Thoracic aorta (tissue), 2 donors: ENCODE measurements around the gene EPB41L5. TPM values are rescaled to one million over a fixed set of nuclear protein-coding genes. Genes with fewer than 3 reads are reported as not detected.

Experiments used
- ATAC-seq: fragments of 150-250 bp; one replicate; pipeline ENCODE4 v1.8.0; 2017; ENCODE audit warnings: low read depth; ENCODE audit not compliant: insufficient number of reproducible peaks, low FRiP score
- DNase-seq: peaks from one replicate; pipeline ENCODE4 v3.0.0-alpha.2; 2020; ENCODE audit warnings: low spot score
- H3K27ac ChIP-seq, 2 donors: fragments of 200-600 bp; sonication (generic); 1 replicate in 1 of 2; 2 replicates in 1 of 2; pipeline ENCODE4 v1.5.1; 2016; ENCODE audit warnings: mild to moderate bottlenecking in 2 of 2, moderate library complexity in 2 of 2
- H3K27me3 ChIP-seq: fragments of 200-600 bp; sonication (generic); replicated peaks from 2 replicates; pipeline ENCODE4 v1.6.0; 2016; ENCODE audit warnings: mild to moderate bottlenecking; ENCODE audit not compliant: insufficient read depth
- H3K36me3 ChIP-seq: fragments of 200-600 bp; sonication (generic); one replicate; pipeline ENCODE4 v1.5.1; 2016
- H3K4me1 ChIP-seq, 2 donors: fragments of 200-600 bp; sonication (generic); 1 replicate in 1 of 2; 2 replicates in 1 of 2; pipeline versions ENCODE4 v1.5.1 to v1.6.0; 2016; ENCODE audit warnings: low read depth in 2 of 2, mild to moderate bottlenecking in 1 of 2; ENCODE audit not compliant: control insufficient read depth in 1 of 2
- H3K4me3 ChIP-seq: fragments of 200-600 bp; sonication (generic); 2 replicates; pipeline ENCODE4 v1.5.1; 2016; ENCODE audit warnings: mild to moderate bottlenecking
- H3K9me3 ChIP-seq: fragments of 200-600 bp; sonication (generic); 2 replicates; pipeline ENCODE4 v1.5.1; 2016
- total RNA-seq, 2 donors: library from RNA; depleted of rRNA; stranded (reverse); fragments of >200 nt; gene quantifications; one replicate each; pipeline versions ENCODE4 v1.1.0 to v1.2.3, GENCODE V29; 2016
- TF ChIP-seq, protein P1 (sequence below): fragments of 200-600 bp; sonication (generic); IDR thresholded peaks from one replicate; pipeline ENCODE4 v1.5.1; 2019; ENCODE audit warnings: antibody characterized with exemption

EPB41L5 gene
- total RNA-seq, 2 donors from 2014 or later: 15.4 to 18.5 TPM

DNA sequence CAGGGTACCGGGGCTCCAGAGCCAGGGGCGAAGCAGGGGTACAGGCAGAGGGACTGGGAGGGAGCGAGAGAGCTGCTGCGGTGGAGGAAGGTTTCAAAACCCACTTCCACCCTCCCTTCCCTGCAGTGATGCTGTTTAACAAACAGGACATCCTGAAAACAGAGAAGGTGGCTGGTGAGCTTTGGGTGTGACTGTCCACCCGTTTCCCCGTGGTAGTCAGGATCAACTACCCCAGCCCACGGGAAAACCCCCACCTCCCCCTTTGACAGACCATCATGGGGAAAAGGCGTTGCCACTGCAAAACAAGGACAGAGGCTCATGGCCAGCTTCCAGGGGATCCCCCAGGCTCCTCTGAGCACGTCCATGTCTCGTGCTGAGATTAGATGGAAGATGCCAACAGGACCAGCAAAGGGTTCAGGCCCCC, 197.4 kb downstream of the EPB41L5 start:
- Histone ChIP-seq H3K36me3 (no peaks in the 10 kb centered on the region), H3K4me3 (no peak overlapping the region), H3K27me3 (no peaks in the 10 kb centered on the region), H3K9me3 (no peaks in the 10 kb centered on the region), H3K27ac (no peak overlapping the region), H3K4me1 (no peaks in the 10 kb centered on the region)
- ATAC-seq (no peak), DNase-seq (no peak)
- TF ChIP-seq, protein P1, sequence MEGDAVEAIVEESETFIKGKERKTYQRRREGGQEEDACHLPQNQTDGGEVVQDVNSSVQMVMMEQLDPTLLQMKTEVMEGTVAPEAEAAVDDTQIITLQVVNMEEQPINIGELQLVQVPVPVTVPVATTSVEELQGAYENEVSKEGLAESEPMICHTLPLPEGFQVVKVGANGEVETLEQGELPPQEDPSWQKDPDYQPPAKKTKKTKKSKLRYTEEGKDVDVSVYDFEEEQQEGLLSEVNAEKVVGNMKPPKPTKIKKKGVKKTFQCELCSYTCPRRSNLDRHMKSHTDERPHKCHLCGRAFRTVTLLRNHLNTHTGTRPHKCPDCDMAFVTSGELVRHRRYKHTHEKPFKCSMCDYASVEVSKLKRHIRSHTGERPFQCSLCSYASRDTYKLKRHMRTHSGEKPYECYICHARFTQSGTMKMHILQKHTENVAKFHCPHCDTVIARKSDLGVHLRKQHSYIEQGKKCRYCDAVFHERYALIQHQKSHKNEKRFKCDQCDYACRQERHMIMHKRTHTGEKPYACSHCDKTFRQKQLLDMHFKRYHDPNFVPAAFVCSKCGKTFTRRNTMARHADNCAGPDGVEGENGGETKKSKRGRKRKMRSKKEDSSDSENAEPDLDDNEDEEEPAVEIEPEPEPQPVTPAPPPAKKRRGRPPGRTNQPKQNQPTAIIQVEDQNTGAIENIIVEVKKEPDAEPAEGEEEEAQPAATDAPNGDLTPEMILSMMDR: no peak

DNA sequence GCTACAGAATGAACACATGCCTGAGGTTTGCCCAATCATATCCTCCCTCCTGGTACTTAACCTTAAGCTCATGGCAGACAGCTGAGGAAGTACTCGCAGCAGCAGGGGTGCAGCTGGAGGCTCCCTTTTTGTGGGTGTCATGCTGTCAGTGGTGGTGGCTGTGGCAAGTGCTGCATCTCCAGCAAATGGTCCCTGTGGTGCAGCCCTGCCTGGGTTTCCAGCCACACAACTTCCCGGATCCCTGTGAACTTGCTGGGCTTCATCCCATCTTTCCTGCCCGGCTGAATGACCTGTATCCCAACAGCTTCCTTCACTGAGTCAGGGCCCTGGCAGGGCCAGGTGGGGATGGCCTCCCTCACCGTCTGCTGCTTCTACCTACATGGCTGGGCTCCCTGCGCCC, 205.3 kb downstream of the EPB41L5 start:
- ATAC-seq (no peak), DNase-seq (no peak)
- Histone ChIP-seq H3K27me3 (no peaks in the 10 kb centered on the region), H3K4me1 (peaks cover 9 to 19% of the 10 kb centered on the region in 2 donors), H3K4me3 (no peak overlapping the region), H3K36me3 (peaks cover 10% of the 10 kb centered on the region), H3K9me3 (no peaks in the 10 kb centered on the region), H3K27ac (no peak overlapping the region)
- TF ChIP-seq, protein P1: no peak

DNA sequence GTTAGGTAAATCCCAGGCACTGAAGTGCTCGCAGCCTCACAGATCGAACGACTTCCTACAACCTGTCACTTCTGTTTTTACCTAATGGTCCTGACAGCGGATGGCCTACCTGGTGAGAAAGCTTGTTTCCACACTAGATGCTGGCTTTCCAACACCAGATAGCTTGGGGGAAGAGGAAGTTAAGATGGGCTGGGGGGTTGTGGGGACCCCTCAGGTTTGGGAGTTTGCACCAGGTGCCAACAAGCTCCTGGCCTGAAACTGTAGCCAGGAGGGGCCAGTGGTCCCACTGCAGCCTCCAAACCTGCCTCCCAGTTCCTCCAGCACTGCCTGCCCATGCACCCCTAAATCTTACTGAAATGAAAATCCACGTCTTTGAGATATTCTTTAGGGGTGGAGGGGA, 206.4 kb downstream of the EPB41L5 start:
- ATAC-seq (no peak), DNase-seq (no peak)
- H3K4me3 ChIP-seq: no peak overlapping the region
- no peaks in the 10 kb centered on the region for H3K27me3 ChIP-seq
- H3K9me3 ChIP-seq: no peaks in the 10 kb centered on the region
- peaks cover 13 to 26% of the 10 kb centered on the region in 2 donors for H3K4me1 ChIP-seq
- TF ChIP-seq, protein P1: no peak
- no peak overlapping the region for H3K27ac ChIP-seq
- peaks cover 10% of the 10 kb centered on the region for H3K36me3 ChIP-seq

DNA sequence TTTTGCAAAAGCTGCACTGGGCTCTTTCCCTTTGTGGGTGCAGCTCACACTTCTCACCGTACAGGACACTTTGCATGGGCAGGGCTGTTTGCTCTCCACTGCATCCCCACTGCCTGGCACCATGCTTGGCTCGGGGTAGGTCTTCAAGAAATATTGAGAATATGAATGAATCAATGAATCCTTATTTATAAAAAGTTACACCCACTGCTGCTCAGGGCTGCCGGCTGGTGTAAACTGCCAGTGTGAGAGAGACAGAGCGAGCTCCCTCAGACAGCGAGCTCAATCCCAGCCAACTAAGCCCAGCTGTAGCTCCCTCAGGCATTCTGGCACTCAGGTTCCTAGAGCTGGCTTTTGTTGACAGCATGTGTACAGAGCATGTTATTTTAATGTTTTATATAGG, 206.9 kb downstream of the EPB41L5 start:
- Histone ChIP-seq H3K4me1 (peaks cover 13 to 29% of the 10 kb centered on the region in 2 donors), H3K27ac (no peak overlapping the region), H3K4me3 (no peak overlapping the region), H3K36me3 (peaks cover 10% of the 10 kb centered on the region), H3K9me3 (no peaks in the 10 kb centered on the region), H3K27me3 (no peaks in the 10 kb centered on the region)
- TF ChIP-seq, protein P1: no peak
- DNase-seq: no peak
- ATAC-seq: no peak

DNA sequence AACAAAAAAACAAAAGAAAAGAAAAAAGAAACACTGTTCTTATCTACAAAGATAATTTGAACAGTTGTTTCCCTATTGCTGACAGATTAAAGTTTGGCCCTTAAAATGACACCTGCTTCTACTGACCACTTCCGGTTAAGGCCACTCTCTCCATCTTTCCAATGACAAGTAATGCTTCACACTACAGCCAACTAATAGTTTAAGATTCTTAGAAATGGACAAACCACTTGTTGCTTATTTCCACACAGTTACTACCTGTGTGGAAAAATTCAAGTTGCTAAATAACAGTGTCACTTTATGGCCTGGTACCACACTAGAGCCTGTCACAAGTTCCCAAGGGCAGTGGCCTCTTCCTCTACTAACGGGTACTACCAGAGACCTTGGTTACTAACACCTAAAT, 207.9 kb downstream of the EPB41L5 start:
- Histone ChIP-seq H3K9me3 (no peaks in the 10 kb centered on the region), H3K27ac (no peak overlapping the region), H3K36me3 (peaks cover 10% of the 10 kb centered on the region), H3K4me1 (peaks cover 13 to 29% of the 10 kb centered on the region in 2 donors), H3K27me3 (no peaks in the 10 kb centered on the region), H3K4me3 (no peak overlapping the region)
- TF ChIP-seq, protein P1: no peak
- ATAC-seq (no peak), DNase-seq (no peak)
